TTC549 (cell line): Measurements from ENCODE around the gene SLC25A22.

Source experiments
- FAIRE-seq: peaks from 2 replicates; lab custom pipeline; 2012; peaks lifted over from hg19 to GRCh38; lab: Jason Lieb, UNC

SLC25A22 gene

DNA sequence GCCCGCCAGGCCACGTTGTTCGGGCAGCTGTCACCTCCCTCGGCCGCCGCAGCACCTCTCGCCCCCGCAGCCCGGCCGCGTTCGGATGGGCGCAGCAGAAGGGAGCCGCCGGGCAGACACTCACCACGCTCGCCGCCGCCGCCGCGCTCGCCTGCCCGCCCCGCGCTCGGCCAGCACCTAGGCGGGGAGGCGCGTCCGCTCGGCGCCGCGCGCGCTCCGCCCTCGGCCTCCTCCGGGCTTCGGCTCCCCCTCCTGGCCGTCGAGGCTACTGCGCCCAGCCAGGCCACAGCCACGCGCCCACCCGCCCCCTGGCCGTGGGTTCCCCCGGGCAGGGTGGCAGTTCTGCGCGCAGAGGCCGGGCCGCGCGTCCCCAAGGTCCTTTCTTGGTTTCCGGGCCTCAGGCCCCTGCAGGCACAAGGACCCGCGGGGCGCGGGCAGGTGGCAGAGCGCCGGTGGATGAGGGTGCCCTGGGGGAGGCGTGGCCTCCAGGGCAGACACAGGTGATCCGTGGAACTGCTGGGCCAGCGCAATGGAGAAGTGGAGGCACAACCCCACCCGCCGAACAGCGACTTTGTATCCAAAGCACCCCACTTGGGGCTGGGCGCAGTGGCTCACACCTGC lies at the start of gene SLC25A22:
TSS of gene SLC25A22 (minus strand) at position 189 of the 621 bp plus-strand sequence. CDS start 3,275 bp downstream, outside the sequence.
- no peak for FAIRE-seq

DNA sequence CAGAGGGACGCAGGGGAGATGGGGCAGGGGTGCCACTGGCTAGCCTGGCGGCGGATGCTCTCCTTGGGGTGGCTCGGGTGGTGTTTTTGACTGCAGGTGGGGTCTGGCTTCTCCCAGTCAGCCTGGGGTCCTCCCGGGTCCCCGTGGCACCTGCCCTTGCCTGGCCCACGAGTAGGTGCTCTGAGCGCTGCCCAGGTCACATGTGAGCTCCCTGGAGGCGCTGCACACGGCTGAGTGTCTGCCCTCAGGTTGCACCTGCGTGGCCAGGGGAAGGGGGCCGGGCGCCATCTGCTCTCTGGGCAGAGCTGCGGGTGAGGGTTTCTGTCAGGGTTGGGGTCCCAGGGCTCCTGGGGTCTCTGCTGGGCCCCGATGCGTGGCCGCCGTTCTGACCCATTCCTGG lies 49.8 kb upstream of the SLC25A22 start:
- FAIRE-seq, result no peak

DNA sequence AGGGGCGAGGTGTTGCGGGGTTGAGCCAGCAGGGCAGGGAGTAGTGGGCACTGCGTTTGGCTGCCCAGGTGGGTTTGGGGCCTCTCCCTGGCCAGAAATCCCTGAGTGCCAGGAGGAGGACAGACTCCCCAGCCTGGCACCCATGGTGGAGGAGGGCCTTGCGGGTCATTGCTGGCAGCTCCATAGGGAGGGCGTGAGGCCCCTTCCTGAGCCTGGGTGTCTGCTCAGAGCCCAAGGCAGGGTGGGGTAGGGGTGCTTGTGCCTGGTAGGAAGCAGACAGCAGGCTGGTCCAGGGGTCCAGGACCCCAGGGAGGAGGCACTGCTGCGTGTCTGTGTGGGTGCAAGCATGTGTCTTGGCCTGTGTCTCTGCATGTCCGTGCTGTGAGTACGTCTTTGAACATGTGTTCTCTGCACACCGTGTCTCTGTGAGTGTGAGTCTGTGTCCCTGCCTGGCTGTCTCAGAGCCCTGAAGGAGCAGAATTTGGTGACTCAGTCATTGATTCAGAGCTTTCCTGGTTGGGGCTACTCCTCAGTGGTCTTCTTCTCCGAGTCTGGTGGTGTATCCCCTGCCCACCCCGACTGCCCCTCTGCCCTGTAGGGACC lies 48.5 kb upstream of the SLC25A22 start:
- no peak for FAIRE-seq

DNA sequence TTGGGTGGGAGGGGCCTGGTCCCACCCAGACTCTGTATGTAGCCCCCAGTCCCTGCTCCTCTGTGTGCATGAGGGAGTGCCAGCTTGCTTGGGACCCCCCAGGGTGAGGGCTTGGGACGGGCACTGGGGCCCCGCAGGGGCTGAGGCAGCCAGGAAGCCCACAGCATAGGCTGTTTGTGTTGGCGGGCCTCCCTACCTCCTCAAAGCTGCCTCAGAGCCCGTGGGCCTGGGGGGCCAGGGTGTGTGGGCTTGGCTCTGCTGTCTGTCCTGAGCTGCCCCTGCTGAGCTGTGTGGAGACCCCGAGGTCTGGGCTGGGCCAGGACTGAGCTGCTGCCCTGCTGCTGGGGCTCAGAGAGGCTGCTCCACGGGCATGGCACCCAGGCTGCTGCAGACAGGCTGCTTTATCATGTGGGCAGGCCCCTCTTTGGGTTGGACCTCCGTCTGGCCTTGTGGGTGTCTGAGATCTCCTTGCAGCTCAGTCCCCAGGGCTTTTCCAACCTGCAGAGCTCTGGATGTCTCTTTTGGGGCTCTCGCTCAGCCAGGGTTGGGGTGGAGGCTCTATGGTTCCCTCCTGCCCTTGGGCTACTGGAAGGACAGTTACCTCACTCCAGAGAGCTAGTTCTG lies 47.9 kb upstream of the SLC25A22 start:
- no peak for FAIRE-seq

DNA sequence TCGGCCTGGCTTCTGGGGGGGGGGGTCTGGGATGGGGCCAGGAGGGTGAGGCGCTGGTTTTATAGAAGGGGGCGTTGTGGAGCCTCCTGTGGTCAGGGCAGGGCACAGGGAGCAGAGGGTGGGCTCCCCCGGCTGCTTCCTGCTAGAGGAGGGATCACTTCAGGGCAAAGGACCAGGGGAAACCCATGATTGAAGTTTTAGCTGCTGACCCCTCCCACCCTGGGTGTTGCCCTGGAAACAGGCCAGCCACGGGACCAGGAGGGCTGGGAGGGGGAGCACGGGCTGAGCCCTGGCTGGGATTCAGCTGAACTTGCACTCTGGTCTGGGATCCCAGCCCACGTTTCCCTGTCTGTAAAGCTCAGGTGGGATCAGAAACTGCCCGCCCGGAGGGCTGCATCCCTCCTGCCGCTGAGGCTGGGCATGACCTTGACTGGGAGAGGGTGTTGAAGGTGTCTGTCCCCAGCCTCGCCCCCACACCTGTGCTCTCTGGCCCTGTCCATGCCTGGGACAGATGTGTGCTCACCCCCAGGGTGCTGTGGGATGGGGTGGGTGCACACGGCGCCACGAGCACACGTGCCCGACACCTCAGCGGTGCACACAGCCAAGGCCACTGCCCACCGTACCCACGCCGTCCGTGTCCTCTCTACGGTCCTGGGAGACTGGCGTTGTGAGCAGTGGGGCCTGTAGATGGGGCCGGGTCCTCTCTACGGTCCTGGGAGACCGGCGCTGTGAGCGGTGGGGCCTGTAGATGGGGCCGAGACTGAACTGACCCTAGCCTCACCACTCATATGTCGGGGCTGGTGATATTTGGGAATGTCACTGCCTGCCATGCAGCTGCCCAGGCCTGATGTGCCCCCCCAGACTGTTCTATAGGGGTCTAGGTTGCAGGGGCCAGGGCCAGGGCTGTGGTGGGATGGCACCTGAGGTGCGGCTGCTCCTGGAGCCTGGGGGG lies 46.9 kb upstream of the SLC25A22 start:
- FAIRE-seq, result no peak

DNA sequence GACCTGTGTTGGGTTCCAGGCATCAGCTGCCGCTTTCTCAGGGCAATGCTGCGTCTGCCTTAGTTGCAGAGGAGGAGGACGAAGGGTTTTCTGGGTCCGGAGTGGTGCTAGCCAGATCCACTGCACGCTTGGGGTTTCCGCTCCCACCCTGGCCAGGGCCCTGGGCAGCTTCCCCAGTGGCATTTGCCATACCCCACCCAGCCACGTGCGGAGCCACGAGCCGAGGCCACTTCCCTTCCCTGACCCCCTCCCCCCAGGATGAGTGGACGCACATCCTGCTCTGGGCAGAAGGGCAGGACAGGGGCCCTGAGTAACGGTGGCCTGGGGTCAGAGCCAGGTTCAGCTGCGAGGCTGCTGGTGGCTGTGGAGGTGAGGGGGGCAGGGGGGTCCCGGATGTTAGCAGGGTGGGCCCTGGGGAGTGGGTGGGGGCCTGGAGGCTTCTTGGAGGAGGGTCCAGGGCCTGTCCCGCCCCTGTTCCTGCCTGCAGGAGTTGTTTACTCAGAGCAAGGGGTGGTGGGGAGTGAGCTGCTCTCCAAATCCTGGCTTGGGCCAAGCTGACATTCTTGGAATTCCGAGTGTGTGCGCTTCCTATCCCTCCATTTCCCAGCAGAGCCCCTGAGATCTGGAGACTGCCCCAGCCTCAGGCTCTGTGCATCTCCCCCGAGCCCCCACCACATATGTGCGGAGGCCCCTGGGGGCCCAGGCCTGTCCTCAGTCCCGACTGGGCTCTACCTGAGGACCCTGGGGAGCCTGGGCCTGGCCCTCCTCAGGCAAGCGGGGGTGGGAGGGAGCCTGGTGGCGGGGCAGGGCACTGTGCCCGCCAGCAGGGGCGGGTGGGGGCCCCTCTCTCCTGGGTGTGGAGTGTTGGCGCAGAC lies 46.0 kb upstream of the SLC25A22 start:
- no peak for FAIRE-seq

DNA sequence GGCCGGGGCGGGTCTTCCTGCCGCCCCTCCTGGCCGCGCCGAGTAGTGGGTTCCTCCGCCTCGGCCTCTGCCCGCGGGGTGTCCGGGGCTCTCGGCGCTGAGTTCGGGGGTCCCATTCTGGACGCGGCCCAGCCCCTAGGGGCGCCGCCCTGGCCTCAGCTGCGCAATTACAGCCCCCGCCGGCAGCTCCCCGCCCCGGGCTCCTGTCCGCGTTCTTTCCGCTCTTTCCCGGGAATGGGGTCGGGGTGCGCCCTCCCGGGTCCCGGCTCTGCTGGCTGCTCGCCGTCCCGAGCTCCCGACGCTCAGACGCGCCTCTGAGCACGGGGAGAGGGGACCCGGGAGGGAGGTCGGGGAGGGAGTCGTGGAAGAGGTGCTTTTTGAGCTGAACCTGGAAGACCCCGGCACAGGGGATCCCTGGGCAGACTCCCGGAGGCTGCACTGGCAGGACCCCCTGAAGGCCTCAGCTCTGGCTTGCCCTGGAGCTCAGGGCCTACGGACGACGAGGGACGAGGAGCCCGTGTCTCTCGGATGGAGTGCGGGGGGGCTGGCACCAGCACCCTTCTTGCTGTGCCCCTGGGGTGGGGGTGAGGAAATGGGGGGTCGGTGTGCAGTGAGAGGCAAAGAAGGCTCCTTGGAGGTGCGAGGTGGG lies 45.1 kb upstream of the SLC25A22 start:
- no peak for FAIRE-seq

DNA sequence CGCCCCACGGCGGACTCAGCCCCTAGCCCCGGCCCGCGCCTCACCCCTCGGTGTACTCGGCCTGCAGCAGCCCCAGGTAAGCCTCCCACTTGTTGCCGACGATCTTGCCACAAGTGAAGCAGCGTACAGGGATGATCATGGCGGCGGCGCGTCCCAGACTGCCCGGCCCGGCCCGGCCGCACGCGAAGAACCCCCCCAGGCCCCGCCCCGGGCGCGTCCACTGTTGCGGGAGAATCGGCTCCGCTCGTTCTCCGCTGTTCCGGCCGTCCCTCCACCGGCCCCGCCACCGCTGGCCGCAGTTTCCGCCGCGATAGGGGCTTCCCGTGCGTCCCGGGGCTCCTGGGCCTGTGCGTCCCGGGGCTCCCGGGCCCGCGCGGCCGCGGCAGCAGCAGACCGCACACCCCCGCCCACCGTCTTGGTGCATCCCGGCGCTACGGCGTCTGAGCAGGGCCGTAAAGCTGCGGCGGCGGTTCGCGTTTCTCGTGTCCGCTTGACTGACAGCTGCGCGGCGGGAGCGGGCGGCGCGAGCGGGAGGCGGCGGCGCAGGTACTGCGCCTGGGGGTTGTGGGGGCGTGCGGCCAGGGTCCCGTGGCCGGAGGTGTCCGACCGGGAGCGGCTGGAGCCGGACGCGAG lies 44.4 kb upstream of the SLC25A22 start, which contains the start of the genes POLR2L and TSPAN4:
TSS of gene POLR2L (minus strand) at position 160 of the 633 bp plus-strand sequence. CDS start at position 139, 21 bp downstream.
TSS of gene TSPAN4 (plus strand) at position 483 of the 633 bp plus-strand sequence. CDS start 7,453 bp downstream, outside the sequence.
- FAIRE-seq, result no peak

DNA sequence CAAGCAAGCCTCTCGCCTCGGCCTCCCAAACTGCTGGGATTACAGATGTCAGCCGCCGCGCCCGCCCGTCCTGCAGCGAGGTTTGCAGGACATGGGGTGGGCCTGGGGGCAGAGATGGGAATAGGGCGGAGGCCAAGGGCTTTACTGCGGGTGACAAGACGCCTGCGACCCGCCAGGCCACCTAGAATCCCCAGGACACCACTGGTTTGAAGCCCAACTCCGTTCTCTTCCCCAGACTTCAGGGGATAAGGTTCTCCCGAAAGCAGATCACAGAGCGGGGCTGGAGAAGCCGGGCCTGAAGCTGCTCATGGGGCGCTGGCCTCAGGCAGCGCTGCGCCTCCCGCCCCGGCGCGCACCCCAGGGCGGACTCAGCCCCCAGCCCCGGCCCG lies 43.9 kb upstream of the SLC25A22 start:
- FAIRE-seq, result no peak

DNA sequence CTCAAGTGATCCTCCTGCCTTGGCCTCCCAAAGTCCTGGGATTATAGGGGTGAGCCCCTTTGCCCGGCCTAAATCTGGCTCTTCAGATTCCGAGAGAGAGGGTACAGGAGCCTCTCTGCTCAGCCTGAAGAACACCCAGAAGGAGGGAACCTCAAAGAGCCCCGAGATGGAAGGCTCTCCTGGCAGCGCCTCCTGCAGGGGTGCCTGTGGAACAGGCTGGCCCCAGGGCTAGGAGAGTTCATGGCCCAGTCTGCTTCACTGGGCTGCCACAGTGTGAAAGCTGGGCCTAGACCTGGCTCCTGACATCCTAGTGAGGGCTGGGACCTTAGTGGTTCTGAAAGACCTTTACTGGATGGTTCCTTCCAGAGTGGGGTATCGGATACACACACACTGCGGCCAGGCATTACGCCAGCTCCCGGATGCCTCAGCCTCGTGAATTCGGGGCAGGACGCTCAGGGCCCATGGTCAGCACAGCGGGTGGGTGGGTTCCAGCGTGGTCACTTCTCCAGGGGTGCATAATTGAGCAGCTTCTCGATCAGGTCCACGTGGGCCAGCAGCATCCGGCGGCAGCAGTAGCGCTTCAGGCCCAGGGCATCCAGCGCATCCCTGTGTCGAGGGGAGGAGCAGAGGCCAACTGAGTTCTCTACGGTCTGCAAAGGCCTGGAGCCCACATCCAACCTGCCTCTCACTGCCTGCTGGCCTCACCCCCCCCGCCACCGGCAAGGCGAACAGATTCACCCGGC lies 42.0 kb upstream of the SLC25A22 start:
- FAIRE-seq, result no peak

DNA sequence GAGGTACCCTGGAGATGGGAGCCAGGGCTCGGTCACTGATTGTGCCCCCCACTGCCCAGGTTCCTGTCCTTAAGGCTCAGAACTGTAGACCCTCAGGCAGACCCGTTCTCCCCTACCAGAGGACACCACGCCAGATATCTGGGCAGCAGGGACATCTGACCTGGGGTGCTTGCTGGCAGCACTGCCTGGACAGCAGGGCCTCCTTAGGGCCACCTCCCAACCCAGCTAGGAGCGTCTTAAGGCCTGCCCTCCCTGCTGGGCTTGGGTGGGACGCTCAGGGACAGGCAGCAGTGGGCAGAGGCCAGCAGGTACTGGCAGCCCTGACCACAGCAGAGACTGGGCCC lies 41.2 kb upstream of the SLC25A22 start:
- FAIRE-seq, result no peak

DNA sequence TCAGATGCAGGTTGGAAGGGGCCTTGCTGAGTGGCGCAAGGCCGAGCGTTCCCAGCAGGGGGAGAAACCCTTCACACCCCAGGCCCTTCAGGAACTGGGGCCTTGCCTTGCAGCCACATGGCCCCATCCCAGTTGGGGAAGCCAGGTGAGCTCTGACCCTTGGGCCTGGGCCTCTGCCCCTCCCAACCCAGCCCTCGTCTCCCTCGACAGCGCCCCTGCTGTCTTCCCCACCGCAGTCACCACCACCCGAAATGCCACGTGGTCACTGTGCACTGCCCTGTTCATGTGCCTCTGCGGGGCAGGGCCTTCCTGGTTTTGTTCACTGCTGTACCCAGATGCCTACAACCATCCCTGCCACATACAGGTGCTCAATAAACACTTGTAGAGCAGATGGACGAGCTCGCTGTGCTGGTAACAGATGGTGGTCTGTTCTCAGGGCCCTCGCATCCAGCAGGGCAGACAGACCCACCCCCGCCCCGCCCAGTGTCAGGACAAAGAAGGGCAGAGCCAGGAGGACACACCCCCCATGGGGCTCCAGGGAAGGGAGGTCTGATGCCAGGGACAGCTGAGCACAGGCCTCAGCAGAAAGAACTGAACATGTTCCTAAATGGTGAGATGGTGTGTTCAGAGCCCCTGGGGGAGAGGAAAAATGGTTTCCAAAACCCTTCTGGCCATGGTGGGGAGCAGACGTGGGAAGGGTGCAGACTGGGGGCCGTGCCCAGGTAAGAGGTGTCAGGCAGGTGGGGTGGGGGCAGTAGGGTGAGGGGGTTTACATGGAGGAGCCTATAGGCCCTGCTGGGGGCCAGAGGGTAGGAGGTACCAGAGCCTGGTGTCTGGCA lies 40.6 kb upstream of the SLC25A22 start:
- FAIRE-seq, result no peak

DNA sequence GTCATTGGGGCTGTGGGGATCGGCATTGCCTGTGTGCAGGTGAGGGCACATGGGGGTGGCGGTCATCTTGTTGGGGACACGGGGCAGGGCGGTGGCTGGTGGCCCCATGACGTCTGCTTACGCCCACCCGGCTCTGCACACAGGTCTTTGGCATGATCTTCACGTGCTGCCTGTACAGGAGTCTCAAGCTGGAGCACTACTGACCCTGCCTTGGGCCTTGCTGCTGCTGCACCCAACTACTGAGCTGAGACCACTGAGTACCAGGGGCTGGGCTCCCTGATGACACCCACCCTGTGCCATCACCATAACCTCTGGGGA lies 39.9 kb upstream of the SLC25A22 start:
- FAIRE-seq, result no peak

DNA sequence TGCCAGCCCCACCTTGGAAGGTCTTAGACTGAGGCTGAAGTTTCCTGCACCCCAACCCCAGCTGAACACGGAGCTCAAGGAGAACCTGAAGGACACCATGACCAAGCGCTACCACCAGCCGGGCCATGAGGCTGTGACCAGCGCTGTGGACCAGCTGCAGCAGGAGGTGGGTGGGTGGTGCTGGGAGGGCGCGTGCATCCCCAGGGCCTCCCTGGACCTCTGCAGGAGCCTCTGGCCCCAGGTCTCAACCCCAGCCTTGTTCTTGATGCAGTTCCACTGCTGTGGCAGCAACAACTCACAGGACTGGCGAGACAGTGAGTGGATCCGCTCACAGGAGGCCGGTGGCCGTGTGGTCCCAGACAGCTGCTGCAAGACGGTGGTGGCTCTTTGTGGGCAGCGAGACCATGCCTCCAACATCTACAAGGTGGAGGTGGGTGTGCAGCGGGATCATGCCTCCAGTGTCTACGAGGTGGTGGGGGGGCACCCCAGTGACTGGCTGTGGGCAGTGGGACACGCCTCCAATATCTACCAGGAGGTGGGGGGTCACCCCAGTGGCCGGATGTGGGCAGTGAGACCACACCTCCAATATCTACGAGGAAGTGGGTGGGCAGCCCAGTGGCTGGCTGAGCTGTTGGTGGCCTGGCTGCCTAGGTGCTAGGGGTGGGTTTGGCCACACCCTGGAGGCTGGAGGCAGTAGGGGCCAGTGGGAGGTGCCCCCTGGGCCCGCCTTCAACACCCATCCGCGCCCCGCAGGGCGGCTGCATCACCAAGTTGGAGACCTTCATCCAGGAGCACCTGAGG lies 39.3 kb upstream of the SLC25A22 start:
- no peak for FAIRE-seq

DNA sequence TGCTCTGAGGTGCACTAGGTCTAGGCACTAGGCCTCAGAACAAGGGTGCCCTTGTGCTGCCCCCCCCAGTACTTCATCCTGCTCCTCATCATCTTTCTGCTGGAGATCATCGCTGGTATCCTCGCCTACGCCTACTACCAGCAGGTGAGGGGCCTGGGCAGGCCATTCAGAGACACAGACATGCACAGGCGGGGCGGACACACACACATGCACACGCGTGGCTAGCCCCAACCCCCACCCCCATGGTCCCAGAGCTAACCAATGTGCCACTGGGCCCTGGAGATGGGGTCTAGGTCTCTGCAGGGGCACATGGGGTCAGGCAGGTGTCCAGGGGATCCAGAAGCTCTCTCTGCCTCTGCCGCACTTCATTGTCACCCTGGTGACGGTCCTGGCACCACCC lies 38.6 kb upstream of the SLC25A22 start:
- no peak for FAIRE-seq

DNA sequence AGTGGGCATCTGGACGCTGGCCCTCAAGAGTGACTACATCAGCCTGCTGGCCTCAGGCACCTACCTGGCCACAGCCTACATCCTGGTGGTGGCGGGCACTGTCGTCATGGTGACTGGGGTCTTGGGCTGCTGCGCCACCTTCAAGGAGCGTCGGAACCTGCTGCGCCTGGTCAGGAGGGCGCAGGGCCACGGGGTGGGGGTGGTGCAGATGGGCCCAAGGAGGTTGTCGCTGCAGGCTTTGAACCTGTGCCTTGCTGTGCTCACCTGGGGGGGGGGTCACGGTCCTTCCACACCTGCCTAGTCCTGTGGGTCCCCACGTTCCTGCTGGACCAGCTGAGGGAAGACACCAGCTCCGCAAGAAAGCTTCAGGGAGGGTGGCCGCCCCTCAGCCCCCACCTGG lies 38.2 kb upstream of the SLC25A22 start:
- FAIRE-seq, result no peak

DNA sequence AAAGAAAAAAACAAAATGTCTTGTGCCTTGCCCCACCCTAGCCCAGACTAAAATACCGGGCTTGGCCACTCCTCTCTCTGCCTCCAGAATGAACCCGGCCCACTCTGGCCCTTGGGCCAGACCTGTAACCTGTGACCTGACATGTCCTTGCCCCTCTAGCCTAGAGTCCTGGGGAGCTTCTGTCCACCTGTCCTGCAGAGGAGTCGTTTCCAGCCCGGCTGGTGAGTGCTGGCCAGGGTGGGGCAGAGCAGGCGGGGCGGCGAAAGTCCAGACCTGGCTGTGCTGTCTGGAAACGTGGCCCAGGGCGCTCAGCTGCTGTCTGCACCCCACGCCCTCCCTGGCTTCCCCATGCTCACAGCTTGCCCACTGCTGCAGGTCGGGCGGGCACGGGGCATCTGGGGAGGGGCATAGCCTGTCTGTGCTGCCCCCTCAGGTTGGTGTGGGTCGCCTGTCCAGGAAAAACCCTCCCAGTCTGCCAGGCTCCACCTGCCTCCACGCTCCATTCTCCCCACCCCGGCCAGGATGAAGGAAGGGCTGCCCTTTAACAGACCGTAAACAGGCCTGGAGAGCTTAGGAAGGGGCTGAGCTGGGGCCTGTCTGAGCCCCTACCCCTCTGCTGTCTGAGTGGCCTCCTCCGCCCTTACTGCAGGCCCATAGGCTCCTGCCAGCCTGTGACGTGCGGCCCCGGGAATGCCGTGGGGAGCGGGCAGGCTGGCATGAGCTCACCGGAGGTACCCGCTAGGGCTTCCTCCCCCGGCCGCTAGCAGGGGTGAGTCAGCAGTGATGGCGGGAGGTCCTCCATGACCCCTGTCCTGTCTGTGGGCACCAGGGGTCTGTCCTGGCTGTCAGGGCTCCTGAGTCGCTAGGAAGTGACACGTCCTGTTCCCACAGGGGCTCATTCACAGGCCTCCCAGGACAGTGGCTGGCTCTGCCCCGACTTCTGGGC lies 36.6 kb upstream of the SLC25A22 start:
- FAIRE-seq, result no peak
